WTC11 (cell line): ENCODE data around the gene C1QB. TPM values are rescaled to one million over a fixed set of nuclear protein-coding genes. Genes with fewer than 3 reads are reported as not detected.

Source experiments
- ATAC-seq: fragments of 200-7000 bp; cut with Tn5 transposase; 2 replicates; pipeline ENCODE4 v1.10.0; 2021; ENCODE audit warnings: mild to moderate bottlenecking, moderate library complexity
- CTCF ChIA-PET: fragments of 300-600 bp; sonication (Branson Sonifier 250); formaldehyde crosslinking; loops from one replicate; lab custom pipeline; 2021; ENCODE audit warnings: antibody characterized with exemption; lab: Charles Lee
- POLR2A ChIA-PET: fragments of 350-600 bp; sonication (Branson Sonifier 250); formaldehyde crosslinking; loops from one replicate; lab custom pipeline; 2021; ENCODE audit warnings: antibody characterized with exemption; lab: Charles Lee
- DNase-seq: peaks from one replicate; pipeline ENCODE4 v3.0.0; 2021; ENCODE audit warnings: low spot score
- H3K27ac Mint-ChIP-seq: 2 replicates; pipeline ENCODE4 v1.8.0; 2021; ENCODE audit warnings: mixed read lengths
- H3K27me3 Mint-ChIP-seq: 2 replicates; pipeline ENCODE4 v1.8.0; 2021; ENCODE audit warnings: low read depth, mild to moderate bottlenecking, moderate library complexity, mixed read lengths
- H3K36me3 Mint-ChIP-seq: 2 replicates; pipeline ENCODE4 v1.8.0; 2021; ENCODE audit warnings: mixed read lengths
- H3K4me1 Mint-ChIP-seq: 2 replicates; pipeline ENCODE4 v1.8.0; 2022; ENCODE audit warnings: mixed read lengths
- H3K4me3 Mint-ChIP-seq: 2 replicates; pipeline ENCODE4 v1.8.0; 2021; ENCODE audit warnings: mild to moderate bottlenecking, moderate library complexity, mixed read lengths
- H3K9me3 Mint-ChIP-seq: 2 replicates; pipeline ENCODE4 v1.8.0; 2021; ENCODE audit warnings: mixed read lengths
- EMX1 ChIP-seq: fragments of 250-450 bp; sonication (Bioruptor Pico); IDR thresholded peaks from 2 replicates; pipeline ENCODE4 v1.8.0; 2021; ENCODE audit warnings: mild to moderate bottlenecking
- ESRRA ChIP-seq: sonication (generic); formaldehyde crosslinking; IDR thresholded peaks from 2 replicates; pipeline ENCODE4 v1.8.1; 2022; ENCODE audit warnings: mild to moderate bottlenecking, missing genetic modification reagents, borderline replicate concordance
- IRF2 ChIP-seq: sonication (generic); formaldehyde crosslinking; IDR thresholded peaks from 2 replicates; pipeline ENCODE4 v1.8.0; 2022; ENCODE audit warnings: low read depth, missing genetic modification reagents, borderline replicate concordance
- JUN ChIP-seq: sonication (generic); formaldehyde crosslinking; IDR thresholded peaks from 2 replicates; pipeline ENCODE4 v1.8.0; 2023; ENCODE audit warnings: mild to moderate bottlenecking, missing genetic modification reagents
- MYBL2 ChIP-seq: sonication (generic); formaldehyde crosslinking; IDR thresholded peaks from 2 replicates; pipeline ENCODE4 v1.8.1; 2023; ENCODE audit warnings: mild to moderate bottlenecking, moderate library complexity, missing genetic modification reagents
- NFYB ChIP-seq: sonication (generic); formaldehyde crosslinking; conservative IDR thresholded peaks from 2 replicates; pipeline ENCODE4 v1.8.0; 2022; ENCODE audit warnings: low read depth, missing genetic modification reagents
- OVOL2 ChIP-seq: fragments of 250-450 bp; sonication (Bioruptor Pico); IDR thresholded peaks from 2 replicates; pipeline ENCODE4 v1.9.0; 2021; ENCODE audit warnings: mild to moderate bottlenecking, borderline replicate concordance
- RORB ChIP-seq: fragments of 250-450 bp; sonication (Bioruptor Pico); IDR thresholded peaks from 2 replicates; pipeline ENCODE4 v1.9.0; 2021; ENCODE audit warnings: mild to moderate bottlenecking
- TEAD1 ChIP-seq: sonication (generic); formaldehyde crosslinking; IDR thresholded peaks from 2 replicates; pipeline ENCODE4 v1.8.0; 2022; ENCODE audit warnings: mild to moderate bottlenecking, missing genetic modification reagents
- TEAD4 ChIP-seq: sonication (generic); formaldehyde crosslinking; IDR thresholded peaks from 2 replicates; pipeline ENCODE4 v1.8.0; 2022; ENCODE audit warnings: mild to moderate bottlenecking, missing genetic modification reagents
- ZNF416 ChIP-seq: fragments of 250-450 bp; sonication (Bioruptor Pico); IDR thresholded peaks from 2 replicates; pipeline ENCODE4 v1.9.0; 2021; ENCODE audit warnings: mild to moderate bottlenecking, inconsistent platforms
- ZNF423 ChIP-seq: fragments of 250-450 bp; sonication (Bioruptor Pico); IDR thresholded peaks from 2 replicates; pipeline ENCODE4 v2.1.2; 2022; ENCODE audit warnings: mild to moderate bottlenecking, moderate library complexity
- total RNA-seq: library from RNA; stranded (reverse); gene quantifications from 3 replicates; pipeline ENCODE4 v1.2.3, GENCODE V29; 2021
- TF ChIP-seq, protein P1 (sequence below): sonication (generic); formaldehyde crosslinking; IDR thresholded peaks from 2 replicates; pipeline ENCODE4 v1.8.0; 2022; ENCODE audit warnings: mild to moderate bottlenecking, missing genetic modification reagents
- TF ChIP-seq, protein P2 (sequence below): sonication (generic); formaldehyde crosslinking; IDR thresholded peaks from 2 replicates; pipeline ENCODE4 v1.8.1; 2023; ENCODE audit warnings: mild to moderate bottlenecking, missing genetic modification reagents, borderline replicate concordance
- TF ChIP-seq, protein P3 (sequence below): sonication (generic); formaldehyde crosslinking; IDR thresholded peaks from 2 replicates; pipeline ENCODE4 v1.8.1; 2022; ENCODE audit warnings: mild to moderate bottlenecking, missing genetic modification reagents, moderate library complexity, borderline replicate concordance
- TF ChIP-seq, protein P4 (sequence below): sonication (generic); formaldehyde crosslinking; conservative IDR thresholded peaks from 2 replicates; pipeline ENCODE4 v1.8.1; 2022; ENCODE audit warnings: mild to moderate bottlenecking, missing genetic modification reagents
- TF ChIP-seq, protein P5 (sequence below): fragments of 200-600 bp; IDR thresholded peaks from 2 replicates; pipeline ENCODE4 v1.8.0; 2022; ENCODE audit warnings: antibody characterized with exemption
- TF ChIP-seq, protein P6 (sequence below): sonication (generic); formaldehyde crosslinking; IDR thresholded peaks from 2 replicates; pipeline ENCODE4 v1.8.1; 2022; ENCODE audit warnings: low read depth, missing genetic modification reagents, borderline replicate concordance

The C1QB gene
- total RNA-seq, 1 experiment from 2014 or later, result 0.61 TPM

GRCh38 chr1:22671999-22672398 lies 19.0 kb downstream of the C1QB start:
- Mint-ChIP-seq H3K27ac (no peak overlapping the region), H3K9me3 (no peaks in the 10 kb centered on the region), H3K4me1 (peaks cover 7% of the 10 kb centered on the region; the same call in 1 of the 2 replicates), H3K36me3 (no peaks in the 10 kb centered on the region), H3K4me3 (no peak overlapping the region)
- ChIA-PET POLR2A (no interaction called here), CTCF (interaction anchor here (1.4 to 4.0 kb wide), 4 partner anchors 32 to 258 kb away, joined by 3 to 27 read pairs (median 15); no protein-coding TSS in a partner anchor)
- no peak for ATAC-seq
- TF ChIP-seq JUN (CRISPR knock-in tag), result no peak
- TF ChIP-seq ESRRA (CRISPR knock-in tag), result no peak
- TF ChIP-seq, protein P1, sequence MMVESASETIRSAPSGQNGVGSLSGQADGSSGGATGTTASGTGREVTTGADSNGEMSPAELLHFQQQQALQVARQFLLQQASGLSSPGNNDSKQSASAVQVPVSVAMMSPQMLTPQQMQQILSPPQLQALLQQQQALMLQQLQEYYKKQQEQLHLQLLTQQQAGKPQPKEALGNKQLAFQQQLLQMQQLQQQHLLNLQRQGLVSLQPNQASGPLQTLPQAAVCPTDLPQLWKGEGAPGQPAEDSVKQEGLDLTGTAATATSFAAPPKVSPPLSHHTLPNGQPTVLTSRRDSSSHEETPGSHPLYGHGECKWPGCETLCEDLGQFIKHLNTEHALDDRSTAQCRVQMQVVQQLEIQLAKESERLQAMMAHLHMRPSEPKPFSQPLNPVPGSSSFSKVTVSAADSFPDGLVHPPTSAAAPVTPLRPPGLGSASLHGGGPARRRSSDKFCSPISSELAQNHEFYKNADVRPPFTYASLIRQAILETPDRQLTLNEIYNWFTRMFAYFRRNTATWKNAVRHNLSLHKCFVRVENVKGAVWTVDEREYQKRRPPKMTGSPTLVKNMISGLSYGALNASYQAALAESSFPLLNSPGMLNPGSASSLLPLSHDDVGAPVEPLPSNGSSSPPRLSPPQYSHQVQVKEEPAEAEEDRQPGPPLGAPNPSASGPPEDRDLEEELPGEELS (CRISPR knock-in tag), result no peak
- no peak for TF ChIP-seq IRF2 (CRISPR knock-in tag)
- no peak for TF ChIP-seq ZNF416 (CRISPR knock-in tag)
- TF ChIP-seq, protein P2, sequence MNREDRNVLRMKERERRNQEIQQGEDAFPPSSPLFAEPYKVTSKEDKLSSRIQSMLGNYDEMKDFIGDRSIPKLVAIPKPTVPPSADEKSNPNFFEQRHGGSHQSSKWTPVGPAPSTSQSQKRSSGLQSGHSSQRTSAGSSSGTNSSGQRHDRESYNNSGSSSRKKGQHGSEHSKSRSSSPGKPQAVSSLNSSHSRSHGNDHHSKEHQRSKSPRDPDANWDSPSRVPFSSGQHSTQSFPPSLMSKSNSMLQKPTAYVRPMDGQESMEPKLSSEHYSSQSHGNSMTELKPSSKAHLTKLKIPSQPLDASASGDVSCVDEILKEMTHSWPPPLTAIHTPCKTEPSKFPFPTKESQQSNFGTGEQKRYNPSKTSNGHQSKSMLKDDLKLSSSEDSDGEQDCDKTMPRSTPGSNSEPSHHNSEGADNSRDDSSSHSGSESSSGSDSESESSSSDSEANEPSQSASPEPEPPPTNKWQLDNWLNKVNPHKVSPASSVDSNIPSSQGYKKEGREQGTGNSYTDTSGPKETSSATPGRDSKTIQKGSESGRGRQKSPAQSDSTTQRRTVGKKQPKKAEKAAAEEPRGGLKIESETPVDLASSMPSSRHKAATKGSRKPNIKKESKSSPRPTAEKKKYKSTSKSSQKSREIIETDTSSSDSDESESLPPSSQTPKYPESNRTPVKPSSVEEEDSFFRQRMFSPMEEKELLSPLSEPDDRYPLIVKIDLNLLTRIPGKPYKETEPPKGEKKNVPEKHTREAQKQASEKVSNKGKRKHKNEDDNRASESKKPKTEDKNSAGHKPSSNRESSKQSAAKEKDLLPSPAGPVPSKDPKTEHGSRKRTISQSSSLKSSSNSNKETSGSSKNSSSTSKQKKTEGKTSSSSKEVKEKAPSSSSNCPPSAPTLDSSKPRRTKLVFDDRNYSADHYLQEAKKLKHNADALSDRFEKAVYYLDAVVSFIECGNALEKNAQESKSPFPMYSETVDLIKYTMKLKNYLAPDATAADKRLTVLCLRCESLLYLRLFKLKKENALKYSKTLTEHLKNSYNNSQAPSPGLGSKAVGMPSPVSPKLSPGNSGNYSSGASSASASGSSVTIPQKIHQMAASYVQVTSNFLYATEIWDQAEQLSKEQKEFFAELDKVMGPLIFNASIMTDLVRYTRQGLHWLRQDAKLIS, result no peak
- TF ChIP-seq, protein P3, sequence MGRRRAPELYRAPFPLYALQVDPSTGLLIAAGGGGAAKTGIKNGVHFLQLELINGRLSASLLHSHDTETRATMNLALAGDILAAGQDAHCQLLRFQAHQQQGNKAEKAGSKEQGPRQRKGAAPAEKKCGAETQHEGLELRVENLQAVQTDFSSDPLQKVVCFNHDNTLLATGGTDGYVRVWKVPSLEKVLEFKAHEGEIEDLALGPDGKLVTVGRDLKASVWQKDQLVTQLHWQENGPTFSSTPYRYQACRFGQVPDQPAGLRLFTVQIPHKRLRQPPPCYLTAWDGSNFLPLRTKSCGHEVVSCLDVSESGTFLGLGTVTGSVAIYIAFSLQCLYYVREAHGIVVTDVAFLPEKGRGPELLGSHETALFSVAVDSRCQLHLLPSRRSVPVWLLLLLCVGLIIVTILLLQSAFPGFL, result no peak
- TF ChIP-seq EMX1 (CRISPR knock-in tag), result no peak
- TF ChIP-seq OVOL2 (CRISPR knock-in tag), result no peak
- TF ChIP-seq NFYB (CRISPR knock-in tag), result no peak
- TF ChIP-seq, protein P4, sequence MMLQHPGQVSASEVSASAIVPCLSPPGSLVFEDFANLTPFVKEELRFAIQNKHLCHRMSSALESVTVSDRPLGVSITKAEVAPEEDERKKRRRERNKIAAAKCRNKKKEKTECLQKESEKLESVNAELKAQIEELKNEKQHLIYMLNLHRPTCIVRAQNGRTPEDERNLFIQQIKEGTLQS (CRISPR knock-in tag), result no peak
- no peak for TF ChIP-seq RORB
- TF ChIP-seq TEAD4 (CRISPR knock-in tag), result no peak
- no peak for TF ChIP-seq MYBL2
- no peak for TF ChIP-seq ZNF423 (CRISPR knock-in tag)
- no peak for TF ChIP-seq TEAD1 (CRISPR knock-in tag)
- TF ChIP-seq, all 79 proteins: peak for 0
- no peak for DNase-seq
- no peaks in the 10 kb centered on the region for H3K27me3 Mint-ChIP-seq

DNA sequence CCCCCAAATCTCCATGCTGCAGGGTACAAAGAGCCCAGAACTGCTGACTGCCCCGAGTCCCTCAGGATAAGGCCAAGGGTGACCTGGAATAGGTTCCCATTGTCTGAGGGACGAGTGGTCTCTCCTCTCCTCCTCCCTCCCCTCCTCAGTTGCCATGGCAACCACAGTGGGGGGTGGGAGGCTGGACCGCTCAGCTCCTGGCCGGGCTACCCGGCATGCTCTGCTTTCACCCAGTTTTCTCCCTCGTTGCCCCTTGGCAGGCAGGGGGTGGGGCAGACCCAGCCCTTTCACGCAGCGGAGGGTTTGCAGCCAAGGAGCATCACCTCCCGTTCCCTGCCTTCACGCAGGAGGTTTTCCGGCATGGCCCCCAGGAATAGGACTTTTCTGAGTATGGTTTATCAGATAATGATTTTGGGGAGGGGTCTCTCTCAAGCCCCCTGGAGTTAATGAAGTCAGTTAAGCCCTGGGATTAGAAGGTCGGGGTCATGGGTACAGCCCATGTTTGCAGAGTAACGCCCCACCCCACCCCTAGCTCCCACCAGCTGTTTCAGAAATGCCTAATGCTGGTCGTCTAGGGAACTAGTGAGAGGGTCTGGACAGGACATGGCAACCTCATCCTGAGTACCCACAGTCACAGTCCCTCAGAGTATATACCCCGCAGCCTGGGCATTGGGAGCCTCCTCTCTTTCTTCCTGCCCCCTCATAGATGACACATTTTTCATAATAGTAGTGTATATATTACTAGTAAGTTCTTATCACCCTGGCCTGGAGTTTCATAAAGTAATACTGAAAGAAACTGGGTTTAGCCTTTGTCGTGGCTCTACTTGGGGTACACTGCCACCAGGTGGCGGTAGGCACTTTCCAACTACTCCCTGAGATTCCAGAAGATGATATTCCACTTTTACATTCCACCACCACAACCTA lies 20.7 kb downstream of the C1QB start:
- H3K4me3 Mint-ChIP-seq, result no peak overlapping the region
- H3K27ac Mint-ChIP-seq, result no peak overlapping the region
- H3K9me3 Mint-ChIP-seq, result no peaks in the 10 kb centered on the region
- DNase-seq (peak; percentile 67), ATAC-seq (peak; percentile 49)
- peaks cover 7% of the 10 kb centered on the region; the same call in 1 of the 2 replicates for H3K4me1 Mint-ChIP-seq
- ChIA-PET CTCF (interaction anchor here (0.5 to 4.0 kb wide), 18 partner anchors 10 to 290 kb away, joined by 3 to 27 read pairs (median 3); partner anchors contain the start of gene C1QB), POLR2A (no interaction called here)
- H3K27me3 Mint-ChIP-seq, result no peaks in the 10 kb centered on the region
- TF ChIP-seq, protein P5, sequence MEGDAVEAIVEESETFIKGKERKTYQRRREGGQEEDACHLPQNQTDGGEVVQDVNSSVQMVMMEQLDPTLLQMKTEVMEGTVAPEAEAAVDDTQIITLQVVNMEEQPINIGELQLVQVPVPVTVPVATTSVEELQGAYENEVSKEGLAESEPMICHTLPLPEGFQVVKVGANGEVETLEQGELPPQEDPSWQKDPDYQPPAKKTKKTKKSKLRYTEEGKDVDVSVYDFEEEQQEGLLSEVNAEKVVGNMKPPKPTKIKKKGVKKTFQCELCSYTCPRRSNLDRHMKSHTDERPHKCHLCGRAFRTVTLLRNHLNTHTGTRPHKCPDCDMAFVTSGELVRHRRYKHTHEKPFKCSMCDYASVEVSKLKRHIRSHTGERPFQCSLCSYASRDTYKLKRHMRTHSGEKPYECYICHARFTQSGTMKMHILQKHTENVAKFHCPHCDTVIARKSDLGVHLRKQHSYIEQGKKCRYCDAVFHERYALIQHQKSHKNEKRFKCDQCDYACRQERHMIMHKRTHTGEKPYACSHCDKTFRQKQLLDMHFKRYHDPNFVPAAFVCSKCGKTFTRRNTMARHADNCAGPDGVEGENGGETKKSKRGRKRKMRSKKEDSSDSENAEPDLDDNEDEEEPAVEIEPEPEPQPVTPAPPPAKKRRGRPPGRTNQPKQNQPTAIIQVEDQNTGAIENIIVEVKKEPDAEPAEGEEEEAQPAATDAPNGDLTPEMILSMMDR, result peak; percentile 46
- TF ChIP-seq, protein P6, sequence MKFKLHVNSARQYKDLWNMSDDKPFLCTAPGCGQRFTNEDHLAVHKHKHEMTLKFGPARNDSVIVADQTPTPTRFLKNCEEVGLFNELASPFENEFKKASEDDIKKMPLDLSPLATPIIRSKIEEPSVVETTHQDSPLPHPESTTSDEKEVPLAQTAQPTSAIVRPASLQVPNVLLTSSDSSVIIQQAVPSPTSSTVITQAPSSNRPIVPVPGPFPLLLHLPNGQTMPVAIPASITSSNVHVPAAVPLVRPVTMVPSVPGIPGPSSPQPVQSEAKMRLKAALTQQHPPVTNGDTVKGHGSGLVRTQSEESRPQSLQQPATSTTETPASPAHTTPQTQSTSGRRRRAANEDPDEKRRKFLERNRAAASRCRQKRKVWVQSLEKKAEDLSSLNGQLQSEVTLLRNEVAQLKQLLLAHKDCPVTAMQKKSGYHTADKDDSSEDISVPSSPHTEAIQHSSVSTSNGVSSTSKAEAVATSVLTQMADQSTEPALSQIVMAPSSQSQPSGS (CRISPR knock-in tag), result no peak
- no peaks in the 10 kb centered on the region for H3K36me3 Mint-ChIP-seq
